Stimulated activated CD4-positive, alpha-beta T cell treated with anti-CD3 and anti-CD28 coated beads, Interleukin-15, amount 100 ng/mL, for 48 hours (primary cell): ENCODE measurements around the gene ZNF519.
"Not testable (repeated sequence)": the region's sequence is repeated elsewhere in the genome, so short reads cannot be mapped to it uniquely, and the experiment has no call there.

ENCODE experiments used
- DNase-seq, 2 donors: peaks; one replicate each; pipeline ENCODE4 v3.0.0-alpha.2; 2020; ENCODE audit warnings: low read depth in 2 of 2

ZNF519 gene

DNA sequence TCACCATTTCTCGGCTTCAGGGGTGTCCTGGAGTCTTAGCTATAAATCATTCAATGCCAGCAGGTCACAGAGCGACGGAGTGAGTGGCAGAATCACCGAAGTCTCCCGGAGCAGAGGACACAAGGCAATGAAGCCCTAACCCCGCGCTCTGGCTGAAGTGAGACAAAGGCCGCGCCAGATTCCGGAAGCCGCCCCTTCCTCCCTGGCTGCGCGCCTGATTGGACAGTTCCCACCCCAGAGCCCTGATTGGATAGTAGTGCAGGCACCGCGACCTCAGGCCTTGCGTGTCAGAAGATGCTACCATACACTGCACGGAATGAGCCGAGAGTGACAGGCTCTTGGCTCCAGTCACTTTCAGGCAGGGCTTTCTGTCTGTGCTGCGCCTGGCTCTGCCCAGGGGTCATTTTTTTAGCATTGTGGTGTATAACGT lies at the start of gene ZNF519:
TSS of gene ZNF519 (minus strand) at position 165 of the 430 bp plus-strand sequence. CDS start at position 7, 158 bp downstream.
- DNase-seq: peak; percentile 83 to 87

- DNase-seq: no peak
These were observed 47.1 kb upstream of the ZNF519 start for GRCh38 chr18:14179306-14179705.

DNA sequence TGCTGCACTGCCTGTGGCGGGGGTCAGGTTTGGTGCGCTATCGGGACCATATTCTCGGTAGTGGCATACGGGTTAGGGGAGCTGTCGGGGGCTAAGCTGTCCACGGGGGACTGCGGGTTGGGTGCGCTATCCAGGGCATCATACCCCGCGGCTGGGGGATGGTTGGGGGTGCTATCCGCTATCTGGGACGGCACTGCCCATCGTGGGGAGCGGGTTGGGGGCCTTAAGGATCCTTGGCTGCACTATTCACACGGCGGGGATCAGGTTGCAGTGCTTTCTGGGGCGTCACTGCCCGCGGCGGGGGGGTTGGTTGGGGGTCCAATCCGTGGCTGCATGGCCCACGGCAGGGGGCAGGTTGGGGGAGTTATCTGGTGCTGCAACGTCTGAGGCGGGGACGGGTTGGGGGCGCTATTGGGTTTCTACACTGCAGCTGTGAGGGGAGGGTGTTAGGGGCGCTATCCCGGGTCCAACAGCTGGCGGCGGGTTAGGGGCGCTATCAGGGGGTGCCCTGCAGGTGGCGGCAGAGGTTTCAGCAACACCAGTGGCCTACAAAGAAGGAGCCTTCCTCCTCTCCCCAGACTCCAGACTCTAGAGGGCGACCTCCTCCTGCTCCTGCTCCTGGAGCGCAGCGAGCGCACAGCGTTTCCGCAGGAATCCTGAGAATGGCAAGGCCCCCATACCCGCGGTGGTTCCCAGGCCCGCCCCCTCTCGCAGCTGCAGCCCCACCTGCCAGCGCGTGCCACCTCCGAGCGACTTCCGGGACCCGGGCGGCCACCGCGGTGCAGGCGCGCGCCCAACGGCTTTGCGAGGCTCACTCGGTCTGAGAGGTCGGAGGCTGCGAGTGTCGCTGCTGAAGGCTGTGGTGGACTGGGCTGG lies 46.3 kb upstream of the ZNF519 start:
- peak; percentile 65 to 72 for DNase-seq

DNA sequence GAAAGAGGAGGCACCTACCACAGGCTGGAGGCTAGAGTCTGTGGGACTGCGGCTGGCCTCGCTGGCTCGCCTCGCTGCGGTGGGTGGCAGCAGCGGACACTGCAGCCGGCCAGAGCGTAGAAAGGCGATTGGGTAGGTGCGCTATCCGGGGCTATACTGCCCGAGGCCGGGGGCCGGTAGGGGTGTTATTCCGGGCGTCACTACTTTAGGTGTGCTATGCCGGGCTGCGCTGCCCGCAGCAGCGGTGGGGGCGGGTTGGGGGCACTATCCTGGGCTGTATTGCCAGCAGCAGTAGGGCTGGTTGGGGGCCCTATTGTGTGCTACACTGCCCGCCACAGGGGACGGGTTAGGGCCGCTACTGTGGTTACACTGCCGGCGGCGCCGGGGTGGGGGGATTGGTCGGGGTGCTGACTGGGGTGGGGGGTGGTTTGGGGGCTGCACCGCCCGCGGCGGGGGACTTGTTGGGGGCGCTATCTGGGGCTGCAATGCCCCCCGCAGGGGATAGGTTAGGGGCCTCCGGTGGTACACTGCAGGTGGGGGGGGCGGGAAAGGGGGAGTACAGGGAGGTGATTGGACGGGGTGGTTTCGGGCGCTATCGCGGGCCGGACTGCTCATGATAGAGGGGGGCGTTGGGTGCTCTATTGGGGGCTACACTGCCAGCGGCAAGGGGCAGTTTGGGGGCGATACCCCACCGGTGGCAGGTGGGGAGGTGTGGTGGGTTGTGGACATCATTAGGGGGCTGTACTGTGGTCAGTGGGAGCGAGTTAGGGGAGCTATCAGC lies 45.5 kb upstream of the ZNF519 start:
- DNase-seq: not testable (repeated sequence)

GRCh38 chr18:14175404-14175803 lies 43.2 kb upstream of the ZNF519 start:
- not testable (repeated sequence) for DNase-seq

- DNase-seq: no peak
These were observed 42.5 kb upstream of the ZNF519 start for GRCh38 chr18:14174706-14175085.

- not testable (repeated sequence) for DNase-seq
These were observed 41.9 kb upstream of the ZNF519 start for GRCh38 chr18:14174002-14174705.

GRCh38 chr18:14173116-14173951 lies 41.1 kb upstream of the ZNF519 start:
- DNase-seq: not testable (repeated sequence)

GRCh38 chr18:14172142-14173115 lies 40.2 kb upstream of the ZNF519 start:
- not testable (repeated sequence) for DNase-seq

GRCh38 chr18:14171301-14172141 lies 39.3 kb upstream of the ZNF519 start:
- DNase-seq: not testable (repeated sequence)

DNA sequence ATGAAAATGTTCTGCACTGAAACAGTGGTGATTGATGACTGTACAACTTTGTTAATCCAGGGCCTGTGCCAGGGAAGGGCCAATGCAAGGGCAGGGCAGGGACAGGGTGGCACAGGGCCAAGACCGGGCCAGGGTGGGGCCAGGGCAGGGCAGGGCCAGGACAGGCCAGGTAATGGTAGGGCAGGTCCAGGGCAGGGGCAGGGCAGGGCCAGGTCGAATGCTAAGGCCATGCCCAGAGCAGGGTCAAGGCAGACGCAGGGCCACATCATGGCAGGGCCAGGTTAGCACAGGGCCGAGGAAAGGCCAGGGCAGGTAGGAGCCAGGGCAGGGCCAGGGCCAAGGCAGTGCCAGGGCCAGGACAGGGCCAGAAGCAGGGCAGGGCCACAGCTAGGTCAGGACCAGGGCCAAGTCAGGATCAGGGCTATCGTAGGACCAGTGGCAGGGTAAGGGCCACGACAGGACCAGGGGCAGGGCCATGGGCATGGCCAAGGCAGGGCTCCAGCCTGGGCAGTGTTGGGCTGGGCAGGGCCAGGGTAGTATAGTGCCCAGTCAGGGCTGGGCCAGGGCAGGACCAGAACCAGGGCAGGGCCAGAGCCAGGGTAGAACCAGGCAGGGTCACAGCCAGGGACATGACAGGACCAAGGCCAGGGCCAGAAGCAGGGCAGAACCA lies 38.3 kb upstream of the ZNF519 start:
- not testable (repeated sequence) for DNase-seq

GRCh38 chr18:14162915-14163314 lies 30.7 kb upstream of the ZNF519 start:
- not testable (repeated sequence) for DNase-seq

DNA sequence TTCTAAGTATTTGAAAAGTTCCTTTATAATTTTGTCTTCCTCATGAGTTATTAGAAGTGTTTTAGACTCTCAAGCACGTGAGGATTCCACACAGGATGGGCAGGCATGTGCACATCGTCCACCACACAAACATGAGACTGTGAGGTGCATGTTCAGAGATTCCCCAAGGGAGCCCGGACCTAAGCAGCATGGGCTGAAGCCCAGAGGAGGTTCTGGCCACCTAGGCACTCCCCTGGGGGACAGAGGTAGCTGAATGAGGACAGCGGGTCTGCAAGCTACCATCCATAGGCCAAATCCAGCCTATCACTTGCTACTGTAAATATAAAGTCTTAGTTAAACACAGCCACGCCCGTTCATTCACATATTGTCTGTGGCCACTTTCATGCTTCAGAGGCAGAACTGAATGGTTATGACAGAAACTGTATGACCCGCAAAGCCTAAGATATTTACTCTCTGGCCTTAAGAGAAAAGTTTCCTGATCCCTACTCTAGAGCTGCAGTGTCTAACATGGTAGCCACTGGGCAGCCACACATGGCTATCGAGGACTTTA lies 19.4 kb upstream of the ZNF519 start:
- DNase-seq: not testable (repeated sequence)

GRCh38 chr18:14150766-14151165 lies 18.5 kb upstream of the ZNF519 start:
- not testable (repeated sequence) for DNase-seq

DNA sequence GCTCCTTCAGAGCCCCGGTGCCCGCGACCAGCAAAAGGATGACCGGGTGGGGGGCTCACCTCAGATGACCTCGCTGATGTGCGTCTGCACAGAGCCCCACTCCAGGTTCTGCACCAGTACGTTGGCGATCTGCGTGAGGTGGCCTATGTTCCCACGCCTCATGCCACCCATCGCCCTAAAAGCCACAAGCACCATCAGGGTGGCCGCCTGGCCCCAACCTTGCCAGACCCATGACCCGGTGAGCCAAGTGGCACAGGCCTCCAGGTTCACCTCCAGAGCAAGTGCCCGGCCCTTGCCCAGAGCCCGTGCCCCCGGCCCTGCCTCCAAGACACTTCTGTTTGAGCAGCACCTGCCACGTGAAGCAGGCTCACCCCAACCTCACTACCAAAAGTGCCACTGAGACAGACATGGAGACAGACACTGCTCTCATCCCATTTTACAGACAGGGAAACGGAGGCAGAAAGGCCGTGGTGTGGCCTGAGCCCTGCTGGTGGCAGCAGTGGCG lies 17.7 kb upstream of the ZNF519 start:
- not testable (repeated sequence) for DNase-seq

DNA sequence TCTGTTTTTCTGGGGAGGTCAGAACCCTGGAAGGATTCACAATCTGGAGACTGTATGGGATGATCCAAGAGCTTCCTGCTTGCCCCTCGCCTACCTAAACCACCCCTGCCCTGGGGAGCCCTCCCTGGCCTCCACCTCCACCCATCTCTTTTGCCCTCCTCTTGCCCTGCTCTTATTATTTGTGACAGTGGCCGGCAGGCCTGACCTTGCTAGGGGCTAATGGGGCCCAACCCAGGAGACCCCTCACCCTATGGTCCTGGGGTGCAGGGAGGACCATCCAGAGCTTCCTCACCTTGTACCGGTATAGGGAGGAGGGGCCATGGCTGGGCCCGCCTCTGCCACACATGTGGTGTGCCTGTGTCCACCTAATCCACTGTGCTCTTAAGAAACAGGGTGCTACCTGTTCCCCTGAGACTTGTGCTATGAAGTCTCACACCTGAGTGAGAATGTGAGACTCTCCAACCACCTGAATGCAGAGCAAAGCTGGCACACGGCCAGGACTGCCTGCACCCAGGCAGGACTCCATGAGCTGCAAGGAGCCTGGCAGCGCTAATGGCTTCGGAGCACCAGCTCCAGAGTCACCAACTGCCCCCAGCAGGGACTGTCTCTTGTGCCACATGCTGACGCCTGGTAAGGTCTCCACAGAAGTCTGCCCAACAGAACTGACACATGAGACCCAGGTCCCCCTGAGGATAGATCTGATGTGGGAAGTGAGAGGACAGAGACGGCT lies 17.1 kb upstream of the ZNF519 start:
- not testable (repeated sequence) for DNase-seq
